ENCODE data around the gene UIMC1. TPM values are rescaled to one million over a fixed set of nuclear protein-coding genes. Genes with fewer than 3 reads are reported as not detected.

The UIMC1 gene
- total and polyA plus RNA-seq, 2 of the 13 experiments (the other 11 are each of a cell fraction or from before 2014, with no cell fraction given) = 18.9 to 32.7 TPM

GRCh38 chr5:177022386-177023302 is 16.1 kb upstream of the UIMC1 start, which contains the start of gene ZNF346 (continued):
- peak; percentile 61; the same call in 1 of the 2 replicates for TF ChIP-seq ZNF691 (CRISPR knock-in tag; IDR thresholded peaks at IDR 0.05; ENCODE audit: borderline replicate concordance, low read depth)
- 0 out of 2 replicates have a peak, but pooled peaks have one; percentile 57 for TF ChIP-seq ZSCAN30 (CRISPR knock-in tag; IDR thresholded peaks at IDR 0.05)
- peak; percentile 69 for TF ChIP-seq SALL2 (CRISPR knock-in tag; IDR thresholded peaks at IDR 0.05)
- no peak for TF ChIP-seq JUN (CRISPR knock-in tag; IDR thresholded peaks at IDR 0.05)
- no peak for TF ChIP-seq ZSCAN31 (CRISPR knock-in tag; IDR thresholded peaks at IDR 0.05; ENCODE audit: low read depth)
- no peak for TF ChIP-seq SETDB1 (CRISPR knock-in tag; IDR thresholded peaks at IDR 0.05; ENCODE audit: borderline replicate concordance)
- no peak for TF ChIP-seq ZEB1 (IDR thresholded peaks at IDR 0.05; ENCODE audit: insufficient replicate concordance, low read depth)
- no peak for TF ChIP-seq CBX2 (IDR thresholded peaks at IDR 0.05; ENCODE audit: low read depth, low read length)
- TF ChIP-seq CBX2 (CRISPR knock-in tag; IDR thresholded peaks at IDR 0.05; ENCODE audit: low read depth) = no peak
- no peak; the same call in 1 of the 2 replicates for TF ChIP-seq NCOR1 (IDR thresholded peaks at IDR 0.05; ENCODE audit: borderline replicate concordance, low read length)
- peak; percentile 66; the same call in 1 of the 2 replicates for TF ChIP-seq ZNF510 (CRISPR knock-in tag; IDR thresholded peaks at IDR 0.05; ENCODE audit: low read depth)
- TF ChIP-seq KDM5A (IDR thresholded peaks at IDR 0.05; ENCODE audit: borderline replicate concordance, low read length) = peak; percentile 54
- TF ChIP-seq RXRA (CRISPR knock-in tag; IDR thresholded peaks at IDR 0.05) = peak; percentile 27; the same call in 1 of the 2 replicates
- TF ChIP-seq EED (CRISPR knock-in tag; IDR thresholded peaks at IDR 0.05) = no peak; the same call in 1 of the 2 replicates
- no peak for TF ChIP-seq GTF2F1 (IDR thresholded peaks at IDR 0.05; ENCODE audit: low read length)
- TF ChIP-seq ZNF572 (CRISPR knock-in tag; IDR thresholded peaks at IDR 0.05) = no peak
- 0 out of 2 replicates have a peak, but pooled peaks have one; percentile 10 for TF ChIP-seq BCL6 (CRISPR knock-in tag; IDR thresholded peaks at IDR 0.05)
- TF ChIP-seq ZNF83 (CRISPR knock-in tag; IDR thresholded peaks at IDR 0.05; ENCODE audit: borderline replicate concordance) = no peak
- no peak for TF ChIP-seq FOXM1 (CRISPR knock-in tag; IDR thresholded peaks at IDR 0.05)
- TF ChIP-seq ZNF446 (CRISPR knock-in tag; IDR thresholded peaks at IDR 0.05) = peak; percentile 78
- no peak for TF ChIP-seq ZMAT5 (CRISPR knock-in tag; IDR thresholded peaks at IDR 0.05; ENCODE audit: borderline replicate concordance, low read depth)
- no peak for TF ChIP-seq DDIT3 (CRISPR knock-in tag; IDR thresholded peaks at IDR 0.05)
- no peak; the same call in 1 of the 2 replicates for TF ChIP-seq HOMEZ (CRISPR knock-in tag; IDR thresholded peaks at IDR 0.05; ENCODE audit: low read depth)
